ENCODE data around the gene ST8SIA2.

The ST8SIA2 gene

GRCh38 chr15:92383519-92384324 is 10.0 kb upstream of the ST8SIA2 start:
- Mint-ChIP-seq H3K27ac (ENCODE audit: low read depth) (no peak overlapping the region), H3K27me3 (peaks cover 66% of the 10 kb centered on the region), H3K36me3 (ENCODE audit: insufficient read depth) (no peaks in the 10 kb centered on the region), H3K4me1 (no peaks in the 10 kb centered on the region), H3K9me3 (no peaks in the 10 kb centered on the region), H3K4me3 (no peak overlapping the region)
- no peak for ATAC-seq (replicated peaks; ENCODE audit: extremely low read depth, poor library complexity, severe bottlenecking)
- no peak for DNase-seq (ENCODE audit: low spot score in 2 of 2)

- DNase-seq (ENCODE audit: low spot score in 2 of 2) (no peak), ATAC-seq (replicated peaks; ENCODE audit: extremely low read depth, poor library complexity, severe bottlenecking) (no peak)
- H3K4me3 Mint-ChIP-seq = no peak overlapping the region
- H3K27me3 Mint-ChIP-seq = peaks cover 72% of the 10 kb centered on the region
- no peak overlapping the region for H3K27ac Mint-ChIP-seq (ENCODE audit: low read depth)
- H3K4me1 Mint-ChIP-seq = no peaks in the 10 kb centered on the region
- H3K9me3 Mint-ChIP-seq = no peaks in the 10 kb centered on the region
- H3K36me3 Mint-ChIP-seq (ENCODE audit: insufficient read depth) = no peaks in the 10 kb centered on the region
Measured at GRCh38 chr15:92384381-92384780, 9.3 kb upstream of the ST8SIA2 start.

GRCh38 chr15:92385096-92385495 is 8.6 kb upstream of the ST8SIA2 start:
- no peak for ATAC-seq (replicated peaks; ENCODE audit: extremely low read depth, poor library complexity, severe bottlenecking)

GRCh38 chr15:92391640-92392039 is 2.0 kb upstream of the ST8SIA2 start:
- Mint-ChIP-seq H3K27me3 (peaks cover 96% of the 10 kb centered on the region), H3K9me3 (no peaks in the 10 kb centered on the region), H3K27ac (ENCODE audit: low read depth) (no peak overlapping the region), H3K36me3 (ENCODE audit: insufficient read depth) (peaks cover 6% of the 10 kb centered on the region), H3K4me1 (peaks cover 5% of the 10 kb centered on the region), H3K4me3 (no peak overlapping the region)
- ATAC-seq (replicated peaks; ENCODE audit: extremely low read depth, poor library complexity, severe bottlenecking) = no peak
- no peak for DNase-seq (ENCODE audit: low spot score in 2 of 2)

More at GRCh38 chr15:92385096-92385495, 8.6 kb upstream of the ST8SIA2 start:
- Mint-ChIP-seq H3K27me3 (peaks cover 75% of the 10 kb centered on the region), H3K4me3 (no peak overlapping the region), H3K27ac (ENCODE audit: low read depth) (no peak overlapping the region), H3K36me3 (ENCODE audit: insufficient read depth) (no peaks in the 10 kb centered on the region), H3K9me3 (no peaks in the 10 kb centered on the region), H3K4me1 (no peaks in the 10 kb centered on the region)
- no peak for DNase-seq (ENCODE audit: low spot score in 2 of 2)

GRCh38 chr15:92392462-92392861 is 1.2 kb upstream of the ST8SIA2 start:
- Mint-ChIP-seq H3K27ac (ENCODE audit: low read depth) (no peak overlapping the region), H3K4me3 (no peak overlapping the region), H3K27me3 (peaks cover 96% of the 10 kb centered on the region), H3K4me1 (peaks cover 5% of the 10 kb centered on the region), H3K9me3 (no peaks in the 10 kb centered on the region), H3K36me3 (ENCODE audit: insufficient read depth) (peaks cover 6% of the 10 kb centered on the region)
- ATAC-seq (replicated peaks; ENCODE audit: extremely low read depth, poor library complexity, severe bottlenecking) = no peak
- no peak for DNase-seq (ENCODE audit: low spot score in 2 of 2)

- no peak overlapping the region for H3K27ac Mint-ChIP-seq (ENCODE audit: low read depth)
- H3K27me3 Mint-ChIP-seq = peaks cover 96% of the 10 kb centered on the region
- no peak overlapping the region for H3K4me3 Mint-ChIP-seq
- peaks cover 6% of the 10 kb centered on the region for H3K36me3 Mint-ChIP-seq (ENCODE audit: insufficient read depth)
- DNase-seq (ENCODE audit: low spot score in 2 of 2) (no peak), ATAC-seq (replicated peaks; ENCODE audit: extremely low read depth, poor library complexity, severe bottlenecking) (no peak)
- peaks cover 5% of the 10 kb centered on the region for H3K4me1 Mint-ChIP-seq
- no peaks in the 10 kb centered on the region for H3K9me3 Mint-ChIP-seq
Measured at GRCh38 chr15:92393980-92394308, 263 bp downstream of the ST8SIA2 start.

- no peaks in the 10 kb centered on the region for H3K9me3 Mint-ChIP-seq
- no peak overlapping the region for H3K27ac Mint-ChIP-seq (ENCODE audit: low read depth)
- H3K36me3 Mint-ChIP-seq (ENCODE audit: insufficient read depth) = peaks cover 6% of the 10 kb centered on the region
- peaks cover 96% of the 10 kb centered on the region for H3K27me3 Mint-ChIP-seq
- DNase-seq (ENCODE audit: low spot score in 2 of 2) (no peak), ATAC-seq (replicated peaks; ENCODE audit: extremely low read depth, poor library complexity, severe bottlenecking) (no peak)
- H3K4me3 Mint-ChIP-seq = no peak overlapping the region
- peaks cover 5% of the 10 kb centered on the region for H3K4me1 Mint-ChIP-seq
Measured at GRCh38 chr15:92394309-92395097, 822 bp downstream of the ST8SIA2 start.

GRCh38 chr15:92395098-92395635 is 1.5 kb downstream of the ST8SIA2 start:
- H3K36me3 Mint-ChIP-seq (ENCODE audit: insufficient read depth) = peaks cover 6% of the 10 kb centered on the region
- no peak for DNase-seq (ENCODE audit: low spot score in 2 of 2)
- no peak overlapping the region for H3K27ac Mint-ChIP-seq (ENCODE audit: low read depth)
- ATAC-seq (replicated peaks; ENCODE audit: extremely low read depth, poor library complexity, severe bottlenecking) = no peak
- H3K9me3 Mint-ChIP-seq = no peaks in the 10 kb centered on the region
- H3K4me3 Mint-ChIP-seq = no peak overlapping the region
- peaks cover 96% of the 10 kb centered on the region for H3K27me3 Mint-ChIP-seq
- peaks cover 5% of the 10 kb centered on the region for H3K4me1 Mint-ChIP-seq

GRCh38 chr15:92399271-92399950 is 5.7 kb downstream of the ST8SIA2 start:
- ATAC-seq (replicated peaks; ENCODE audit: extremely low read depth, poor library complexity, severe bottlenecking) (no peak), DNase-seq (ENCODE audit: low spot score in 2 of 2) (no peak)
- peaks cover 5% of the 10 kb centered on the region for H3K4me1 Mint-ChIP-seq
- peaks cover 95% of the 10 kb centered on the region for H3K27me3 Mint-ChIP-seq
- no peak overlapping the region for H3K27ac Mint-ChIP-seq (ENCODE audit: low read depth)
- no peak overlapping the region for H3K4me3 Mint-ChIP-seq
- H3K9me3 Mint-ChIP-seq = no peaks in the 10 kb centered on the region
- H3K36me3 Mint-ChIP-seq (ENCODE audit: insufficient read depth) = peaks cover 4% of the 10 kb centered on the region

GRCh38 chr15:92400573-92400972 is 6.9 kb downstream of the ST8SIA2 start:
- H3K27ac Mint-ChIP-seq (ENCODE audit: low read depth) = no peak overlapping the region
- no peak for ATAC-seq (replicated peaks; ENCODE audit: extremely low read depth, poor library complexity, severe bottlenecking)
- H3K9me3 Mint-ChIP-seq = no peaks in the 10 kb centered on the region
- no peak overlapping the region for H3K4me3 Mint-ChIP-seq
- no peak for DNase-seq (ENCODE audit: low spot score in 2 of 2)
- no peaks in the 10 kb centered on the region for H3K4me1 Mint-ChIP-seq
- no peaks in the 10 kb centered on the region for H3K36me3 Mint-ChIP-seq (ENCODE audit: insufficient read depth)
- peaks cover 90% of the 10 kb centered on the region for H3K27me3 Mint-ChIP-seq

GRCh38 chr15:92400980-92401787 is 7.5 kb downstream of the ST8SIA2 start:
- H3K4me1 Mint-ChIP-seq = no peaks in the 10 kb centered on the region
- DNase-seq (ENCODE audit: low spot score in 2 of 2) (no peak), ATAC-seq (replicated peaks; ENCODE audit: extremely low read depth, poor library complexity, severe bottlenecking) (no peak)
- peaks cover 86% of the 10 kb centered on the region for H3K27me3 Mint-ChIP-seq
- H3K36me3 Mint-ChIP-seq (ENCODE audit: insufficient read depth) = no peaks in the 10 kb centered on the region
- H3K9me3 Mint-ChIP-seq = no peaks in the 10 kb centered on the region
- no peak overlapping the region for H3K27ac Mint-ChIP-seq (ENCODE audit: low read depth)
- H3K4me3 Mint-ChIP-seq = no peak overlapping the region

GRCh38 chr15:92402751-92403150 is 9.1 kb downstream of the ST8SIA2 start:
- no peak for ATAC-seq (replicated peaks; ENCODE audit: extremely low read depth, poor library complexity, severe bottlenecking)
- no peaks in the 10 kb centered on the region for H3K36me3 Mint-ChIP-seq (ENCODE audit: insufficient read depth)
- H3K27me3 Mint-ChIP-seq = peaks cover 70% of the 10 kb centered on the region
- H3K4me1 Mint-ChIP-seq = no peaks in the 10 kb centered on the region
- DNase-seq (ENCODE audit: low spot score in 2 of 2) = no peak
- no peak overlapping the region for H3K4me3 Mint-ChIP-seq
- no peaks in the 10 kb centered on the region for H3K9me3 Mint-ChIP-seq
- H3K27ac Mint-ChIP-seq (ENCODE audit: low read depth) = no peak overlapping the region

Measured in central memory CD8-positive, alpha-beta T cell (primary cell).